Liver (tissue), 9 donors: ENCODE measurements around the gene CACNA1F. TPM values are rescaled to one million over a fixed set of nuclear protein-coding genes. Genes with fewer than 3 reads are reported as not detected.

Experiments
- DNase-seq: peaks from one replicate; pipeline ENCODE4 v3.0.0-alpha.2; 2017; ENCODE audit warnings: low spot score
- H3K27ac ChIP-seq, 2 donors: one replicate each; pipeline ENCODE4 v1.7.0; 2013; ENCODE audit warnings: inconsistent platforms in 2 of 2, low read length in 2 of 2, control low read depth in 1 of 2, low read depth in 1 of 2, mild to moderate bottlenecking in 1 of 2
- H3K27me3 ChIP-seq, 4 donors: one replicate each; pipeline versions ENCODE4 v1.6.1 to v1.7.0; 2013; ENCODE audit warnings: low read length in 3 of 4, inconsistent platforms in 1 of 4, mild to moderate bottlenecking in 1 of 4, moderate library complexity in 1 of 4; ENCODE audit not compliant: control insufficient read depth in 4 of 4, insufficient read depth in 4 of 4
- H3K36me3 ChIP-seq, 4 donors: one replicate each; pipeline versions ENCODE4 v1.6.1 to v1.7.0; 2013; ENCODE audit warnings: low read length in 3 of 4, mild to moderate bottlenecking in 3 of 4, low read depth in 1 of 4, moderate library complexity in 1 of 4; ENCODE audit not compliant: control insufficient read depth in 4 of 4, insufficient read depth in 3 of 4
- H3K4me1 ChIP-seq, 4 donors: one replicate each; pipeline versions ENCODE4 v1.6.1 to v1.7.0; 2013; ENCODE audit warnings: low read length in 3 of 4, mild to moderate bottlenecking in 3 of 4, moderate library complexity in 1 of 4; ENCODE audit not compliant: control insufficient read depth in 4 of 4, insufficient read depth in 4 of 4
- H3K4me3 ChIP-seq, 3 donors: one replicate each; pipeline versions ENCODE4 v1.6.1 to v1.7.0; 2013; ENCODE audit warnings: low read length in 3 of 3, control low read depth in 1 of 3, low read depth in 1 of 3, mild to moderate bottlenecking in 1 of 3
- H3K9ac ChIP-seq, 2 donors: one replicate each; pipeline ENCODE4 v1.7.0; 2013; ENCODE audit warnings: low read length in 2 of 2, mild to moderate bottlenecking in 2 of 2, moderate library complexity in 2 of 2, control low read depth in 1 of 2, low read depth in 1 of 2
- H3K9me3 ChIP-seq, 4 donors: one replicate each; pipeline versions ENCODE4 v1.6.1 to v1.7.0; 2013; ENCODE audit warnings: low read length in 3 of 4; ENCODE audit not compliant: control insufficient read depth in 4 of 4
- CTCF ChIP-seq: fragments of 150-350 bp; IDR thresholded peaks from 2 replicates; pipeline ENCODE4 v1.5.1; 2017; ENCODE audit warnings: improper control_type of control experiment, low read depth, low read length; ENCODE audit not compliant: missing input control
- EGR1 ChIP-seq, 2 donors: IDR thresholded peaks; 2 replicates each; pipeline ENCODE4 v1.6.1; 2016 to 2018; ENCODE audit warnings: antibody characterized with exemption in 2 of 2, low read depth in 2 of 2
- FOXA1 ChIP-seq: IDR thresholded peaks from 2 replicates; pipeline ENCODE4 v1.6.1; 2016; ENCODE audit warnings: antibody characterized with exemption
- HNF4A ChIP-seq, 2 donors: conservative IDR thresholded peaks; 2 replicates each; pipeline ENCODE4 v1.6.1; 2016; ENCODE audit warnings: antibody characterized with exemption in 2 of 2, mild to moderate bottlenecking in 2 of 2
- HNF4G ChIP-seq: IDR thresholded peaks from 2 replicates; pipeline ENCODE4 v1.6.1; 2016; ENCODE audit warnings: antibody characterized with exemption
- JUND ChIP-seq, 2 donors: IDR thresholded peaks; 2 replicates each; pipeline ENCODE4 v1.6.1; 2016; ENCODE audit warnings: antibody characterized with exemption in 2 of 2
- MAX ChIP-seq: IDR thresholded peaks from 2 replicates; pipeline ENCODE4 v1.6.1; 2016; ENCODE audit warnings: antibody characterized with exemption
- NR2F2 ChIP-seq: IDR thresholded peaks from 2 replicates; pipeline ENCODE4 v1.6.1; 2016; ENCODE audit warnings: antibody characterized with exemption
- RAD21 ChIP-seq, 2 donors: IDR thresholded peaks; 2 replicates each; pipeline ENCODE4 v1.6.1; 2016; ENCODE audit warnings: antibody characterized with exemption in 2 of 2, mild to moderate bottlenecking in 2 of 2
- RXRA ChIP-seq, 2 donors: IDR thresholded peaks; 2 replicates each; pipeline ENCODE4 v1.6.1; 2017 to 2018; ENCODE audit warnings: antibody characterized with exemption in 2 of 2, mild to moderate bottlenecking in 1 of 2
- SP1 ChIP-seq: IDR thresholded peaks from 2 replicates; pipeline ENCODE4 v1.6.1; 2018; ENCODE audit warnings: antibody characterized with exemption, mild to moderate bottlenecking
- TAF1 ChIP-seq: conservative IDR thresholded peaks from 2 replicates; pipeline ENCODE4 v1.6.1; 2016; ENCODE audit warnings: antibody characterized with exemption, mild to moderate bottlenecking
- YY1 ChIP-seq: IDR thresholded peaks from 2 replicates; pipeline ENCODE4 v1.6.1; 2016; ENCODE audit warnings: antibody characterized with exemption, mild to moderate bottlenecking
- WGBS: extraction: QIAGEN DNeasy Blood & Tissue Kit; methylation state at CpG from one replicate; pipeline ENCODE4 v1.1.7; 2013; 5-methylcytosine and 5-hydroxymethylcytosine counted together
- polyA plus RNA-seq, 2 donors: library from polyadenylated mRNA; stranded (reverse) in 1 of 2; unstranded in 1 of 2; fragments of 200-250 nt in 1 of 2; fragments of >200 nt in 1 of 2; fragmentation: Nextera tagmentation in 1 of 2; extraction: Ambion mirVana in 1 of 2; gene quantifications; one replicate each; pipeline versions ENCODE4 v1.2.1 to v1.2.3, GENCODE V29; 2013 to 2015
- total RNA-seq, 2 donors: library from RNA; depleted of rRNA; stranded (reverse); fragments of >200 nt; gene quantifications; one replicate each; pipeline ENCODE4 v1.2.3, GENCODE V29; 2014
- TF ChIP-seq, protein P1 (sequence below): IDR thresholded peaks from 2 replicates; pipeline ENCODE4 v1.6.1; 2016; ENCODE audit warnings: antibody characterized with exemption
- TF ChIP-seq, protein P2 (sequence below): IDR thresholded peaks from 2 replicates; pipeline ENCODE4 v1.6.1; 2016; ENCODE audit warnings: antibody characterized with exemption, mild to moderate bottlenecking
- donor health status: healthy.
- donor health status: healthy.
- donor health status: healthy.
- donor health status: healthy.
- donor health status: healthy.

Gene CACNA1F
- total and polyA plus RNA-seq, 4 donors, result 0.03 TPM; not detected in 3

DNA sequence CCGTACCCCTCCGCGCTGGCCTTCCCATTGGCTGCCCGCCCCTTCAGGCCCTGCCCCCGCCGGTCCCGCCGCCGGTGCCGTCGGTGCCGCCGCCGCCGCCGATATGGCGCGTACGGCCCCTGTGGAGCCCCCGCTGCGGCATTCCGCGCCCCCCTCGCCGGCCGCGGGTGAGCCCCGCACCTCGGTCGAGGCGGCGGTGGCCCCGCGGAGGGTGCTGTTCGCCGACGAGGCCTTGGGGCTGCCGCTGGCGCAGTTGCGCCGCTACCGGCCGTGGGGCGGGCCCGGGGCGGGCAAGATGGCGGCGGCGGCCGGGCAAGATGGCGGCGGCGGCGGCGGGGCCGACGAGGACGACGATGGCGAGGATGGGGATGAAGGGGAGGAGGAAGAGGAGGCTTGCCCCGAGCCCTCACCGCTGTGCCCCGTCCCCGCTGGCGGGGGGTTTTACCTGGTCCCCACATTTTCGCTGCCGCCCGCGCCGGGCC lies 36.7 kb upstream of the CACNA1F start, which contains the start of gene PPP1R3F:
Gene PPP1R3F (plus strand): TSS at position 27 of the 482 bp plus-strand sequence. CDS start 77 bp downstream, at position 104.
- WGBS, result under 1% methylated on average over 70 of the region's 70 CpGs
- peak within 1 kb of the TSS; percentile 92 to 99 for H3K27ac ChIP-seq
- H3K4me1 ChIP-seq, result peaks cover 9 to 43% (median 29%) of the 10 kb centered on the region in 4 donors
- H3K9me3 ChIP-seq, result no peaks in the 10 kb centered on the region
- H3K27me3 ChIP-seq, result no peaks in the 10 kb centered on the region
- peak within 1 kb of the TSS; percentile 48 to 94 for H3K9ac ChIP-seq
- H3K4me3 ChIP-seq, result peak within 1 kb of the TSS; percentile 71 to 81 (median 76)
- H3K36me3 ChIP-seq, result no peaks in the 10 kb centered on the region
- TF ChIP-seq EGR1 (IDR thresholded peaks at IDR 0.05; ENCODE audit: low read depth in 2 of 2) (no peak), CTCF (no peak), YY1 (peak; percentile 57), RAD21 (IDR thresholded peaks at IDR 0.05) (no peak), NR2F2 (no peak)
- TF ChIP-seq, protein P1, sequence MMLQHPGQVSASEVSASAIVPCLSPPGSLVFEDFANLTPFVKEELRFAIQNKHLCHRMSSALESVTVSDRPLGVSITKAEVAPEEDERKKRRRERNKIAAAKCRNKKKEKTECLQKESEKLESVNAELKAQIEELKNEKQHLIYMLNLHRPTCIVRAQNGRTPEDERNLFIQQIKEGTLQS, result no peak
- DNase-seq, result no peak

DNA sequence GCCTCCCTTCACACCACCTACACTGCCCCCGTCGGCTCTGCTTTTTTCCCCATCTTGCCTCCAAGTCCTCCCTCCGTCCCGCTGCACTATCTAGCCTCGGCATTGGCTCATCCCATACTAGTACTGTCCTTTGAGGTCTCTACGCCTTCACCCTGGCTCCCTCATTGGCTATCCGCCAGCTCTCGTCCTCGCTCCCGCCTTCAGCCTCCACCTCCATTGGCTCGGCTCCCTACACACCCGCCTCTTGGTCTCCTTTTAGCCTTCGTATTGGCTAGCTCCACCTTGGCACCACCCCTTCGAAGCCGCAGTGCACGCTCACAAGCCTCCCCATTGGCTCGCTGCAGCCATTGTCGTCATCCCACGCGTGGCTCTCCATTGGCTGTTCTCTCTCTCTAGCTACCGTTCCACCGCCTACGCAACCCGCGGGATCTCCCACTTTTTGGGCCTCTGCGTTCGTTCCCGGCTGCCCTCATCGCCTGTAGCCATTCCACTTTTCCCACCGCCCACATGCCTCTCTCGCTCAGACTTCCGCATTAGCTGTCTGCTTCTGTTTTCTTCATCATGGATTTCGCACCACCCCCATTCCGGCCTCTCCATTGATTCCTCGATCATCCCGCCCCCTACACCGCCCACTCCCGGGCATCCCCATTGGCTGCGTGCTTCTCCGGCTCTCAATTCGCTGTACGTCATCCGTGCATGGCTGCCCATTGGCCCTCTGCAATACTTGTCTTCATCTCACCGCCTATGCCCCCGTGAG lies 36.0 kb upstream of the CACNA1F start:
- H3K9ac ChIP-seq, result peak overlapping the region; percentile 48 to 94
- H3K9me3 ChIP-seq, result no peaks in the 10 kb centered on the region
- WGBS, result under 1% methylated on average over 45 of the region's 45 CpGs
- H3K4me1 ChIP-seq, result peaks cover 9 to 43% (median 29%) of the 10 kb centered on the region in 4 donors
- peak; percentile 89 for DNase-seq
- TF ChIP-seq HNF4G (no peak), JUND (IDR thresholded peaks at IDR 0.05) (peak; percentile 7 to 36), SP1 (peak; percentile 87), EGR1 (IDR thresholded peaks at IDR 0.05; ENCODE audit: low read depth in 2 of 2) (peak; percentile 94), HNF4A (conservative IDR thresholded peaks at IDR 0.05) (peak in 1 of 2 donors; percentile 12), TAF1 (peak; percentile 65), YY1 (peak; percentile 85), FOXA1 (no peak), MAX (no peak), RAD21 (IDR thresholded peaks at IDR 0.05) (no peak), RXRA (IDR thresholded peaks at IDR 0.05) (peak; percentile 3 to 34)
- TF ChIP-seq, protein P2, sequence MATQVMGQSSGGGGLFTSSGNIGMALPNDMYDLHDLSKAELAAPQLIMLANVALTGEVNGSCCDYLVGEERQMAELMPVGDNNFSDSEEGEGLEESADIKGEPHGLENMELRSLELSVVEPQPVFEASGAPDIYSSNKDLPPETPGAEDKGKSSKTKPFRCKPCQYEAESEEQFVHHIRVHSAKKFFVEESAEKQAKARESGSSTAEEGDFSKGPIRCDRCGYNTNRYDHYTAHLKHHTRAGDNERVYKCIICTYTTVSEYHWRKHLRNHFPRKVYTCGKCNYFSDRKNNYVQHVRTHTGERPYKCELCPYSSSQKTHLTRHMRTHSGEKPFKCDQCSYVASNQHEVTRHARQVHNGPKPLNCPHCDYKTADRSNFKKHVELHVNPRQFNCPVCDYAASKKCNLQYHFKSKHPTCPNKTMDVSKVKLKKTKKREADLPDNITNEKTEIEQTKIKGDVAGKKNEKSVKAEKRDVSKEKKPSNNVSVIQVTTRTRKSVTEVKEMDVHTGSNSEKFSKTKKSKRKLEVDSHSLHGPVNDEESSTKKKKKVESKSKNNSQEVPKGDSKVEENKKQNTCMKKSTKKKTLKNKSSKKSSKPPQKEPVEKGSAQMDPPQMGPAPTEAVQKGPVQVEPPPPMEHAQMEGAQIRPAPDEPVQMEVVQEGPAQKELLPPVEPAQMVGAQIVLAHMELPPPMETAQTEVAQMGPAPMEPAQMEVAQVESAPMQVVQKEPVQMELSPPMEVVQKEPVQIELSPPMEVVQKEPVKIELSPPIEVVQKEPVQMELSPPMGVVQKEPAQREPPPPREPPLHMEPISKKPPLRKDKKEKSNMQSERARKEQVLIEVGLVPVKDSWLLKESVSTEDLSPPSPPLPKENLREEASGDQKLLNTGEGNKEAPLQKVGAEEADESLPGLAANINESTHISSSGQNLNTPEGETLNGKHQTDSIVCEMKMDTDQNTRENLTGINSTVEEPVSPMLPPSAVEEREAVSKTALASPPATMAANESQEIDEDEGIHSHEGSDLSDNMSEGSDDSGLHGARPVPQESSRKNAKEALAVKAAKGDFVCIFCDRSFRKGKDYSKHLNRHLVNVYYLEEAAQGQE, result peak; percentile 69
- TF ChIP-seq, protein P1, result no peak
- H3K36me3 ChIP-seq, result no peaks in the 10 kb centered on the region
- H3K4me3 ChIP-seq, result peak overlapping the region; percentile 71 to 81 (median 76)
- H3K27me3 ChIP-seq, result no peaks in the 10 kb centered on the region
- H3K27ac ChIP-seq, result peak overlapping the region; percentile 92 to 99
